IMR-90 (cell line): ENCODE measurements around the gene PAPPA. TPM values are rescaled to one million over a fixed set of nuclear protein-coding genes. Genes with fewer than 3 reads are reported as not detected.
A peak's percentile ranks its signal among the peaks of the same experiment; 100 is the strongest.

Experiments used
- ATAC-seq: fragments of 200-7000 bp; cut with Tn5 transposase; 2 replicates; pipeline ENCODE4 v1.9.1; 2020; ENCODE audit warnings: low read depth, mild to moderate bottlenecking, moderate library complexity
- BruUV-seq: library from RNA; stranded (reverse); fragments of 400-500 nt; replicated peaks from 2 replicates; lab custom pipeline; 2021; lab: Mats Ljungman, UMichigan
- CTCF ChIA-PET: fragments of 300-600 bp; formaldehyde crosslinking; extraction: SDS; loops from one replicate; lab custom pipeline; 2021; ENCODE audit warnings: antibody characterized with exemption; lab: Yijun Ruan, JAX
- POLR2A ChIA-PET: fragments of 300-600 bp; sonication (Branson Sonifier 250); formaldehyde crosslinking; loops from one replicate; lab custom pipeline; 2022; ENCODE audit warnings: antibody characterized with exemption; ENCODE audit not compliant: unreplicated experiment; lab: Charles Lee
- DNase-seq: peaks from one replicate; pipeline ENCODE4 v3.0.0; 2013
- H2AFZ ChIP-seq: replicated peaks from 2 replicates; pipeline ENCODE3; 2013; ENCODE audit warnings: low read length, mild to moderate bottlenecking; ENCODE audit not compliant: poor library complexity
- H2AK5ac ChIP-seq: 2 replicates; pipeline ENCODE4 v1.6.1; 2013; ENCODE audit warnings: low read depth, low read length, inconsistent platforms
- H2AK9ac ChIP-seq: replicated peaks from 2 replicates; pipeline ENCODE3; 2013; ENCODE audit warnings: mild to moderate bottlenecking, low read depth, low read length, moderate library complexity; ENCODE audit not compliant: poor library complexity
- H2BK120ac ChIP-seq: 2 replicates; pipeline ENCODE4 v1.6.1; 2013; ENCODE audit warnings: low read depth, low read length, inconsistent platforms
- H2BK15ac ChIP-seq: 3 replicates; pipeline ENCODE4 v1.6.1; 2013; ENCODE audit warnings: low read depth, low read length, inconsistent platforms
- H2BK20ac ChIP-seq: 2 replicates; pipeline ENCODE4 v1.6.1; 2013; ENCODE audit warnings: low read depth, mild to moderate bottlenecking, inconsistent platforms, low read length, moderate library complexity
- H2BK5ac ChIP-seq: 2 replicates; pipeline ENCODE4 v1.6.1; 2013; ENCODE audit warnings: mild to moderate bottlenecking, low read depth, low read length, inconsistent platforms; ENCODE audit not compliant: poor library complexity, severe bottlenecking
- H3K14ac ChIP-seq: replicated peaks from 2 replicates; pipeline ENCODE4 v1.6.1; 2013; ENCODE audit warnings: low read depth, low read length, inconsistent platforms
- H3K18ac ChIP-seq: 2 replicates; pipeline ENCODE4 v1.6.1; 2013; ENCODE audit warnings: low read depth, low read length, control low read depth
- H3K23ac ChIP-seq: 2 replicates; pipeline ENCODE4 v1.6.1; 2013; ENCODE audit warnings: low read depth, low read length, inconsistent platforms
- H3K27ac ChIP-seq: 2 replicates; pipeline ENCODE4 v1.5.1; 2013; ENCODE audit warnings: mild to moderate bottlenecking, control low read depth, low read length; ENCODE audit not compliant: insufficient read depth
- H3K27me3 ChIP-seq: 2 replicates; pipeline ENCODE4 v1.6.1; 2013; ENCODE audit warnings: low read length; ENCODE audit not compliant: control insufficient read depth, insufficient read depth
- H3K36me3 ChIP-seq: 2 replicates; pipeline ENCODE4 v1.6.1; 2013; ENCODE audit warnings: low read length, mixed read lengths; ENCODE audit not compliant: control insufficient read depth, insufficient read depth
- H3K4ac ChIP-seq: 2 replicates; pipeline ENCODE4 v1.6.1; 2013; ENCODE audit warnings: low read depth, low read length, inconsistent platforms
- H3K4me1 ChIP-seq: 2 replicates; pipeline ENCODE4 v1.6.1; 2013; ENCODE audit warnings: low read length, mixed read lengths; ENCODE audit not compliant: control insufficient read depth, insufficient read depth
- H3K4me2 ChIP-seq: 2 replicates; pipeline ENCODE4 v1.6.1; 2013; ENCODE audit warnings: low read depth, mild to moderate bottlenecking, control low read depth, low read length, moderate library complexity
- H3K4me3 ChIP-seq: 2 replicates; pipeline ENCODE4 v1.5.1; 2013; ENCODE audit warnings: low read depth, mild to moderate bottlenecking, control low read depth, low read length, moderate library complexity; ENCODE audit not compliant: insufficient read depth
- H3K56ac ChIP-seq: 2 replicates; pipeline ENCODE4 v1.6.1; 2013; ENCODE audit warnings: low read length, inconsistent platforms; ENCODE audit not compliant: insufficient read depth; ENCODE audit errors: extremely low read depth
- H3K79me1 ChIP-seq, 2 experiments: 2 replicates each; pipeline ENCODE4 v1.6.1; 2013; ENCODE audit warnings: low read length in 2 of 2, inconsistent platforms in 1 of 2, low read depth in 1 of 2
- H3K9ac ChIP-seq: 2 replicates; pipeline ENCODE4 v1.6.1; 2013; ENCODE audit warnings: low read depth, low read length, control low read depth
- H3K9me1 ChIP-seq: 2 replicates; pipeline ENCODE4 v1.6.1; 2013; ENCODE audit warnings: low read length, inconsistent platforms; ENCODE audit not compliant: insufficient read depth
- H3K9me3 ChIP-seq: 2 replicates; pipeline ENCODE4 v1.6.1; 2013; ENCODE audit warnings: low read length; ENCODE audit not compliant: control insufficient read depth, insufficient read depth
- H4K20me1 ChIP-seq: 2 replicates; pipeline ENCODE4 v1.6.1; 2013; ENCODE audit warnings: low read length, inconsistent platforms; ENCODE audit not compliant: insufficient read depth
- H4K5ac ChIP-seq: 2 replicates; pipeline ENCODE4 v1.6.1; 2013; ENCODE audit warnings: mild to moderate bottlenecking, low read depth, low read length, control low read depth
- H4K8ac ChIP-seq, 2 experiments: 2 replicates each; pipeline ENCODE4 v1.6.1; 2013; ENCODE audit warnings: low read depth in 2 of 2, low read length in 2 of 2, control low read depth in 1 of 2, inconsistent platforms in 1 of 2
- H4K91ac ChIP-seq: 2 replicates; pipeline ENCODE4 v1.6.1; 2013; ENCODE audit warnings: low read depth, low read length, inconsistent platforms; ENCODE audit not compliant: insufficient read depth
- BHLHE40 ChIP-seq: fragments of 150-350 bp; IDR thresholded peaks from 2 replicates; pipeline ENCODE4 v1.6.1; 2016; ENCODE audit warnings: mild to moderate bottlenecking, low read depth, low read length
- CHD1 ChIP-seq: IDR thresholded peaks from 2 replicates; pipeline ENCODE4 v1.6.1; 2012; ENCODE audit warnings: low read depth, low read length, improper control_type of control experiment
- ELK1 ChIP-seq: fragments of 150-350 bp; IDR thresholded peaks from 2 replicates; pipeline ENCODE4 v1.6.1; 2016; ENCODE audit warnings: low read depth, mild to moderate bottlenecking, low read length, moderate library complexity, borderline replicate concordance
- FOS ChIP-seq: fragments of 150-350 bp; IDR thresholded peaks from 2 replicates; pipeline ENCODE4 v1.6.1; 2016; ENCODE audit warnings: low read depth, low read length
- MAFK ChIP-seq: IDR thresholded peaks from 2 replicates; pipeline ENCODE4 v1.6.1; 2012; ENCODE audit warnings: low read depth, low read length, improper control_type of control experiment
- MAZ ChIP-seq: IDR thresholded peaks from 2 replicates; pipeline ENCODE4 v1.6.1; 2012; ENCODE audit warnings: low read depth, mild to moderate bottlenecking, low read length, improper control_type of control experiment, moderate library complexity, borderline replicate concordance
- POLR2A ChIP-seq: IDR thresholded peaks from 2 replicates; pipeline ENCODE4 v1.6.1; 2012; ENCODE audit warnings: mild to moderate bottlenecking, low read depth, low read length
- RAD21 ChIP-seq: IDR thresholded peaks from 2 replicates; pipeline ENCODE4 v1.6.1; 2012; ENCODE audit warnings: low read length, improper control_type of control experiment
- RCOR1 ChIP-seq: IDR thresholded peaks from 2 replicates; pipeline ENCODE4 v1.6.1; 2012; ENCODE audit warnings: mild to moderate bottlenecking, low read length, improper control_type of control experiment; ENCODE audit not compliant: insufficient replicate concordance
- RFX5 ChIP-seq: IDR thresholded peaks from 2 replicates; pipeline ENCODE4 v1.8.0; 2012; ENCODE audit warnings: low read depth, mild to moderate bottlenecking, low read length, moderate library complexity
- WGBS, 2 experiments: methylation state at CpG; one replicate each; pipeline versions ENCODE4 v1.1.5 to v1.1.7; 2013; ENCODE audit warnings: missing lambda C conversion rate in 2 of 2; ENCODE audit not compliant: insufficient read length in 1 of 2; ENCODE audit errors: extremely low coverage in 2 of 2; 5-methylcytosine and 5-hydroxymethylcytosine counted together
- dilution Hi-C: fragments of 300-500 bp; cut with HindIII; formaldehyde crosslinking; loops from one replicate; pipeline ENCODE4 v1.14.3; 2018; ENCODE audit warnings: low sequenced_read_pairs; ENCODE audit not compliant: unreplicated experiment
- in situ Hi-C: fragments of 300-500 bp; cut with MboI; formaldehyde crosslinking; loops from 3 replicates; pipeline ENCODE4 v1.14.3; 2019; ENCODE audit warnings: low sequenced_read_pairs, inconsistent platforms, mixed read lengths
- intact Hi-C: fragments of 100-400 bp; cut with micrococcal nuclease; formaldehyde crosslinking; loops from 2 replicates; pipeline ENCODE4 v1.10.0; 2022
- polyA plus RNA-seq, 3 experiments: library from polyadenylated mRNA; depleted of rRNA; stranded (reverse); fragments of >200 nt; gene quantifications; 2 replicates each; pipeline ENCODE4 v1.2.3, GENCODE V29; 2012; ENCODE audit warnings: low replicate concordance in 1 of 3
- total RNA-seq: library from RNA; depleted of rRNA; stranded (reverse); fragments of >200 nt; gene quantifications from 2 replicates; pipeline ENCODE4 v1.2.3, GENCODE V29; 2012

Gene PAPPA
- total and polyA plus RNA-seq, 2 of the 4 experiments (the other 2 are of a cell fraction): 8.3 to 12.4 TPM

- Histone ChIP-seq H3K9me1 (peaks cover 19% of the 10 kb centered on the region), H3K4me3 (no peak overlapping the region), H3K36me3 (peaks cover 38% of the 10 kb centered on the region), H2AFZ (peak overlapping the region; percentile 74), H2BK15ac (peak overlapping the region; percentile 12; the same call in 1 of the 3 replicates), H3K18ac (0 out of 2 replicates have a peak overlapping the region, but pooled peaks have one; percentile 10), H4K20me1 (no peaks in the 10 kb centered on the region; the same call in 1 of the 2 replicates), H2BK120ac (peak overlapping the region; percentile 74), H2AK9ac (no peak overlapping the region), H3K9me3 (no peaks in the 10 kb centered on the region), H3K79me1 (peaks cover 6 to 16% of the 10 kb centered on the region in 2 experiments), H2BK20ac (peak overlapping the region; percentile 79), H2AK5ac (peak overlapping the region; percentile 60; the same call in 1 of the 2 replicates), H3K14ac (peak overlapping the region; percentile 45; the same call in 1 of the 2 replicates), H3K4me1 (peaks cover 23% of the 10 kb centered on the region), H3K4me2 (peak overlapping the region; percentile 11; the same call in 1 of the 2 replicates), H4K91ac (peak overlapping the region; percentile 55), H4K5ac (no peak overlapping the region; the same call in 1 of the 2 replicates), H3K4ac (peak overlapping the region; percentile 76), H3K27ac (peak overlapping the region; percentile 78), H3K23ac (no peak overlapping the region), H2BK5ac (peak overlapping the region; percentile 82), H3K27me3 (no peaks in the 10 kb centered on the region), H4K8ac (peak overlapping the region in 1 of 2 experiments; percentile 80; a peak in 1 of 4 replicates), H3K56ac (peak overlapping the region; percentile 35; the same call in 1 of the 2 replicates), H3K9ac (0 out of 2 replicates have a peak overlapping the region, but pooled peaks have one; percentile 12)
- CTCF ChIA-PET: no interaction called here
- DNase-seq (peak; percentile 99), ATAC-seq (peak; percentile 94)
- in situ Hi-C loops: no loop called here
- no TSS peak for BruUV-seq
- no CpG with 5 or more reads among the region's 4 CpGs for WGBS, 2 experiments
- dilution Hi-C loops: no loop called here
- POLR2A ChIA-PET: no interaction called here
- intact Hi-C loops: loop anchor here (2.0 to 5.0 kb wide), 2 partner anchors 93 to 641 kb away; no protein-coding TSS in a partner anchor
- peak; percentile 54; the same call in 1 of the 2 replicates for TF ChIP-seq POLR2A
- no peak for TF ChIP-seq MAFK
- TF ChIP-seq RFX5: no peak
- no peak for TF ChIP-seq CHD1
- TF ChIP-seq MAZ: peak; percentile 97
- TF ChIP-seq FOS: peak; percentile 18; the same call in 1 of the 2 replicates
- no peak for TF ChIP-seq RCOR1
- peak; percentile 23; the same call in 1 of the 2 replicates for TF ChIP-seq RAD21
- TF ChIP-seq BHLHE40: no peak
- TF ChIP-seq ELK1: no peak
Measured at GRCh38 chr9:116234081-116234480, 80.5 kb downstream of the PAPPA start.
